GM20000 (cell line): ENCODE results near the gene LINC00632.
A peak's percentile ranks its signal among the peaks of the same experiment; 100 is the strongest.

ENCODE experiments used
- DNase-seq: peaks from one replicate; pipeline ENCODE4 v3.0.0; 2012; ENCODE audit warnings: low spot score
- TF ChIP-seq, protein P1 (sequence below): IDR thresholded peaks from 2 replicates; pipeline ENCODE4 v1.5.1; 2012; ENCODE audit warnings: mild to moderate bottlenecking, control low read depth; ENCODE audit errors: extremely low read depth, missing control alignments

Gene LINC00632

DNA sequence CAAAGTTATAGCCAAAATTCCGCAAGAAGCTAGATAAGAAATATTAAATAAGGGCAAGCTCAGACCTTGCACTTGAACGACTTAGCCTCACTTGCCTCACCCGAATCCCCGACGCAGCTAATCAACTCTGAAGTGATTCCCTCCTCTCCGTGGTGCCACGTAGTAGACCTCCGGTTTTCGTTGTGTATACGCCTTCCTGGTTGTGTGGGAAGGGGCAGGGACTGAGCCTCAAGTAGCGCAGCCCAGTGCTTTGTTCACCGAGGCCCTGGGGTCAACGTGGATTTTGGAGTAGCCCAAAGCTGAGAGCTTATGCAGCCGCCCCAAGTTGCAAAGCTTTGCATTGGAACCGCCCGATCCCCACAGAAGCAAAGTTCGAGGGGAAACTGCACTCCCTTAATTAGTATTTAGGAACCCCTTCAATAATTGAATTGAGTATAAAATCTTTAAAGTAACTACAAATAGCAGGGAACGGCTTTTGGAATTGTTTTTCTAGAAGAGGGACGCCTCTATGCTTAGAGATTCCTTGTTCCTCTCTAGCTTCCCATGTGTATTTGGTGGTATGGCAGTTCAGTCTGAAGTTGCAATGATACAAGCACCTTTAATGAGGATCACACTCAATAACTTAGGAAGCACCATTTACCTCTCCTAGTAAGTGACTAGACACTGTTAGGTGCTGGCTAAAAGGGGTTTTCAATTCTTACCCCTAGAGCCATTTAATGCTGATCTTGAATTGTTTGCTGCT is 55.7 kb downstream of the LINC00632 start:
- no peak for DNase-seq
- TF ChIP-seq, protein P1, sequence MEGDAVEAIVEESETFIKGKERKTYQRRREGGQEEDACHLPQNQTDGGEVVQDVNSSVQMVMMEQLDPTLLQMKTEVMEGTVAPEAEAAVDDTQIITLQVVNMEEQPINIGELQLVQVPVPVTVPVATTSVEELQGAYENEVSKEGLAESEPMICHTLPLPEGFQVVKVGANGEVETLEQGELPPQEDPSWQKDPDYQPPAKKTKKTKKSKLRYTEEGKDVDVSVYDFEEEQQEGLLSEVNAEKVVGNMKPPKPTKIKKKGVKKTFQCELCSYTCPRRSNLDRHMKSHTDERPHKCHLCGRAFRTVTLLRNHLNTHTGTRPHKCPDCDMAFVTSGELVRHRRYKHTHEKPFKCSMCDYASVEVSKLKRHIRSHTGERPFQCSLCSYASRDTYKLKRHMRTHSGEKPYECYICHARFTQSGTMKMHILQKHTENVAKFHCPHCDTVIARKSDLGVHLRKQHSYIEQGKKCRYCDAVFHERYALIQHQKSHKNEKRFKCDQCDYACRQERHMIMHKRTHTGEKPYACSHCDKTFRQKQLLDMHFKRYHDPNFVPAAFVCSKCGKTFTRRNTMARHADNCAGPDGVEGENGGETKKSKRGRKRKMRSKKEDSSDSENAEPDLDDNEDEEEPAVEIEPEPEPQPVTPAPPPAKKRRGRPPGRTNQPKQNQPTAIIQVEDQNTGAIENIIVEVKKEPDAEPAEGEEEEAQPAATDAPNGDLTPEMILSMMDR: no peak

DNA sequence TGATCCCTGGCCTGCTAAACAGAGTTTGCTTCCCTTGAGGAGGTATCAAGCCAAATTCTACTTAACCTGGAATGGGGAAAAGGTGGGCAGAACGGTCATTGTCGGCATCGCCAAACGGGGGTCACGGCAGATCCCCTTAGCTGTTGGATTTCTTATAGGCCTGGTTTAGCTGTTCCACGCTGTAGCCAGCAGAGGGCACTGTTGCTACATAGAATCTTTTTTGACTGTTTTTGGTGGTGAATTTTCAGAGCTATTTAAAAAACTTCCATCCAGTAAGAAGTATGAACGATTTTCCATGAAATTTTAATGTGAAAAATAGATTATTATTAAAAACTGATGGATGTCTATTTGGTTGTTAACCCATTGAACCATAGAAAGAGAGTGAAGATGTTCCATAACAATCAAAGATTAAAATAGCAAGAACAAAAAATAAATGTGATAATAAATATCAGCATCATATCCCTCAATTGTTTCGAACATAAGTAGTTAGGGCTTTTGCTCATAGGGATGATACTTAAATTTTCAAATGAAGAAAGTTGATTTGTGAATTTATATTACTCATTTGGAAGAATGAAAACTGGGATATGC is 56.6 kb downstream of the LINC00632 start:
- peak; percentile 25 for DNase-seq
- TF ChIP-seq, protein P1: peak; percentile 64

DNA sequence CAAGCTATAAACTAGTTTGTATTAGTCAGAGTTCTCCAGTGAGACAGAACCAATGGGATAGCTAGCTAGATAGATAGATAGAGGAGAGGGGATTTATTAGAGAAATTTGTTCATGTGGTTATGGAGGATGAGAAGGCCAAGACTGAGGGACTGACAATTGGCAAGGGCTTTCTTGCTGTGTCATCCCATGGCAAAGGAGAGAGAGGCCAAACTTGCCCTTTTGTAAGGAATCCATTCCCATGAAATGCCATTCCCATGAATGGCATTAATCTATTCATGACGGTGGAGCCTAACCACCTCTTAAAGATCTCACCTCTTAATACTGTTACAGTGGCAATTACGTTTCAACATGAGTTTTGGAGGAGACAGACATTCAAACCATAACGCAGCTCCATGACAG is 58.1 kb downstream of the LINC00632 start:
- DNase-seq: no peak
- TF ChIP-seq, protein P1: no peak

DNA sequence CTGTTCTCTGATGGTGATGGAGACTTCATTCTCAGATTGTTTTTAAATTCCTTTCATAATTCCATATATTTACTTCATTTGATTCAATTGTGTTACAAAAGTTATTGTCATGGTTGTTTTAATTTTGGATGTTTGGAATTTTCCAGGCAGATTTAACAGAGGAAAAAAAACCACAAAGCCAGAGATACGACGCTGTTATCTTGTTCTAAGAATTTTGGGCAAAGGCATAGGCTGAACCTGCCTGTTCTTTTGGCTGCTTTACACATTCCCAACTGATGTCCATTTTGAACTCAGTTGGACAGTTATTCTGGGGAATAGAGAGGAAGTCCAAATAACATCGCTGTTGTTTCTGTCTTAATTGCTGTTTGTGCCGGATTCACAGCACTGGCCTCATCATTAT is 65.7 kb downstream of the LINC00632 start:
- no peak for DNase-seq
- TF ChIP-seq, protein P1: no peak

DNA sequence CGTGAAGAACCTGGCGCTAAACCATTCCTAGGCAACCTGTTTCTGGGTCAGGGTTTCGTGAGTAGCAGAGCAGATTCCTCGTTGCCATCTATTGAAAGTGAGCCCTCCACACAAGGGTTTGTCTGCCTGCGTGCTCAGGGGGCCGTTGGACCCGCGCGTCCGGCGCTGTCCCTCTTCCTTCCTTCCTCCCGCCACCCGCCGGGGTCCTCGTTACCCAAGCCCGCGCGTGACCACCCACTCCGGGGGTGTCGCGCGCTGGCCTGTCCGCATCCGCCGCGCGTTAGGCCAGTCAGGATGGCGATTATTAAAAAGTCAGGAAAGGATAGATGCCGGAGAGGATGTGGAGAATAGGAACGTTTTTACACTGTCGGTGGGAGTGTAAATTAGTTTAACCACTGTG is 66.8 kb downstream of the LINC00632 start:
- no peak for DNase-seq
- TF ChIP-seq, protein P1: no peak

DNA sequence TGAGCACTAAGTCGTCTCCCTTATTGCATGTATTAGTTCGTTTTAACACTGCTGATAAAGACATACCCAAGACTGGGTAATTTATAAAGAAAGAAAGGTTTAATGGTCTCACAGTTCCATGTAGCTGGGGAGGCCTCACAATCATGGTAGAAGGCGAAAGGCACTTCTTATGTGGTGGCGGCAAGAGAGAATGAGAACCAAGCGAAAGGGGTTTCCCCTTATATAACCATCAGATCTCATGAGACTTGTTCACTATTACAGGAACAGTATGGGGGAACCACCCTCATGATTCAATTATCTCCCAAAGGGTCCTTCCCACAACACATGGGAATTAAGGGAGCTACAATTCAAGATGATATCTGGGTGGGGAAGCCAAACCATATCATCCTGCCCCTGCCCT is 85.1 kb downstream of the LINC00632 start:
- TF ChIP-seq, protein P1: no peak
- DNase-seq: no peak

DNA sequence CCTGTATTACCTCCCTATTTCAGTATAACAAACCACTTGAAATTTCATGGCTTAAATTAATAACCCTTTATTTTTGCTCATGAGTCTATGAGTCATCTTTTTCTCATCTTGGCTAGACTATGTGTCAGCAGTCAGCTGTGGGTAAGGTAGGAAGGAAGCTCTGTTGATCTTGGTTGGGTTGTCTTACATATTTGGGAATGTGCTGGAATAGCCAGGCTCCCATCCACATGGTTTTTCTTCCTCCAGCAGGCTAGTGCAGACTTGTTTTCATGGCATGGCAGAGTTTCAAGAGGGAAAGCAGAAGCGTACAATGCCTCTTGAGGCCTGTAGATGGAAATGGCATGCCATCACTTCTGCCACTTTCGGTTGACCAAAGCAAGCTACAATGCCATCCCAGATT is 89.7 kb downstream of the LINC00632 start:
- TF ChIP-seq, protein P1: no peak
- DNase-seq: no peak
